Measurements from ENCODE around the gene TBRG4. TPM values are rescaled to one million over a fixed set of nuclear protein-coding genes. Genes with fewer than 3 reads are reported as not detected.
"Not testable (repeated sequence)": the region's sequence is repeated elsewhere in the genome, so short reads cannot be mapped to it uniquely, and the experiment has no call there.

Gene TBRG4
- total RNA-seq, 2 experiments from 2014 or later = 197 TPM

GRCh38 chr7:45155357-45155900 lies 43.9 kb upstream of the TBRG4 start:
- H3K4me1 Mint-ChIP-seq (ENCODE audit: low read depth) = peaks cover 2% of the 10 kb centered on the region
- TF ChIP-seq CTCF (IDR thresholded peaks at IDR 0.05) = no peak
- H3K4me3 Mint-ChIP-seq = no peak overlapping the region
- peaks cover 24% of the 10 kb centered on the region for H3K27me3 Mint-ChIP-seq
- no peak for ATAC-seq
- ChIA-PET CTCF (interaction anchor here (1.5 to 6.7 kb wide), 2 partner anchors 49 to 104 kb away, joined by 4 to 72 read pairs; no protein-coding TSS in a partner anchor), POLR2A (no interaction called here)
- no peaks in the 10 kb centered on the region for H3K36me3 Mint-ChIP-seq (ENCODE audit: low read depth)
- H3K27ac Mint-ChIP-seq = no peak overlapping the region
- no peaks in the 10 kb centered on the region for H3K9me3 Mint-ChIP-seq
- intact Hi-C loops (cut with micrococcal nuclease) = no loop called here
- no peak for DNase-seq

- H3K27ac Mint-ChIP-seq; H3K9me3 Mint-ChIP-seq; DNase-seq; H3K4me3 Mint-ChIP-seq; POLR2A ChIA-PET; H3K36me3 Mint-ChIP-seq (ENCODE audit: low read depth); H3K4me1 Mint-ChIP-seq (ENCODE audit: low read depth); ATAC-seq: not testable (repeated sequence)
- peaks cover 22% of the 10 kb centered on the region for H3K27me3 Mint-ChIP-seq
- CTCF ChIA-PET = interaction anchor here (0.7 to 6.7 kb wide), 11 partner anchors 16 to 133 kb away, joined by 3 to 72 read pairs (median 4); no protein-coding TSS in a partner anchor
- intact Hi-C loops (cut with micrococcal nuclease) = loop anchor here (1.0 kb wide), 1 partner anchor 106 kb away; no protein-coding TSS in a partner anchor
Measured at GRCh38 chr7:45153861-45154260, 42.4 kb upstream of the TBRG4 start.

- ChIA-PET CTCF (interaction anchor here (0.7 to 6.7 kb wide), 6 partner anchors 18 to 112 kb away, joined by 3 to 72 read pairs (median 5); no protein-coding TSS in a partner anchor), POLR2A (no interaction called here)
- TF ChIP-seq CTCF (IDR thresholded peaks at IDR 0.05) = no peak
- DNase-seq (no peak), ATAC-seq (no peak)
- intact Hi-C loops (cut with micrococcal nuclease) = no loop called here
- Mint-ChIP-seq H3K36me3 (ENCODE audit: low read depth) (no peaks in the 10 kb centered on the region), H3K27ac (no peak overlapping the region), H3K27me3 (peaks cover 19% of the 10 kb centered on the region), H3K4me3 (no peak overlapping the region), H3K4me1 (ENCODE audit: low read depth) (no peaks in the 10 kb centered on the region), H3K9me3 (no peaks in the 10 kb centered on the region)
Measured at GRCh38 chr7:45153233-45153632, 41.7 kb upstream of the TBRG4 start.

GRCh38 chr7:45151967-45152366 lies 40.5 kb upstream of the TBRG4 start:
- CTCF ChIA-PET = interaction anchor here (1.0 to 6.7 kb wide), 3 partner anchors 16 to 108 kb away, joined by 3 to 72 read pairs (median 4); no protein-coding TSS in a partner anchor
- no peaks in the 10 kb centered on the region for H3K9me3 Mint-ChIP-seq
- no peak overlapping the region for H3K4me3 Mint-ChIP-seq
- intact Hi-C loops (cut with micrococcal nuclease) = no loop called here
- no peaks in the 10 kb centered on the region for H3K36me3 Mint-ChIP-seq (ENCODE audit: low read depth)
- ATAC-seq (no peak), DNase-seq (no peak)
- no peak overlapping the region for H3K27ac Mint-ChIP-seq
- peaks cover 15% of the 10 kb centered on the region for H3K27me3 Mint-ChIP-seq
- POLR2A ChIA-PET = no interaction called here
- H3K4me1 Mint-ChIP-seq (ENCODE audit: low read depth) = no peaks in the 10 kb centered on the region
- TF ChIP-seq CTCF (IDR thresholded peaks at IDR 0.05) = no peak

GRCh38 chr7:45151131-45151684 lies 39.7 kb upstream of the TBRG4 start:
- TF ChIP-seq CTCF (IDR thresholded peaks at IDR 0.05) = no peak
- ATAC-seq = no peak
- Mint-ChIP-seq H3K4me1 (ENCODE audit: low read depth) (no peaks in the 10 kb centered on the region), H3K27me3 (peaks cover 10% of the 10 kb centered on the region), H3K36me3 (ENCODE audit: low read depth) (no peaks in the 10 kb centered on the region), H3K4me3 (no peak overlapping the region), H3K9me3 (no peaks in the 10 kb centered on the region), H3K27ac (no peak overlapping the region)
- CTCF ChIA-PET = interaction anchor here (1.5 to 6.7 kb wide), 2 partner anchors 15 to 108 kb away, joined by 4 to 72 read pairs; no protein-coding TSS in a partner anchor
- intact Hi-C loops (cut with micrococcal nuclease) = no loop called here
- DNase-seq = no peak
- POLR2A ChIA-PET = no interaction called here

Data from activated CD8-positive, alpha-beta T cell treated with anti-CD3 and anti-CD28 coated beads for 36 hours (primary cell).